GM23248 (cell line): ENCODE data around the gene CPLX3. TPM values are rescaled to one million over a fixed set of nuclear protein-coding genes. Genes with fewer than 3 reads are reported as not detected.

Experiments
- DNase-seq: peaks from one replicate; pipeline ENCODE4 v3.0.0-alpha.2; 2015
- H2AFZ ChIP-seq: fragments of 200-600 bp; sonication (generic); 2 replicates; pipeline ENCODE4 v1.6.1; 2016; ENCODE audit warnings: antibody characterized with exemption
- H3F3A ChIP-seq: fragments of 200-600 bp; sonication (generic); 2 replicates; pipeline ENCODE4 v1.6.1; 2016; ENCODE audit warnings: mild to moderate bottlenecking, antibody characterized with exemption, mixed run types; ENCODE audit not compliant: insufficient read depth
- H3K27ac ChIP-seq: fragments of 200-600 bp; sonication (generic); 2 replicates; pipeline ENCODE4 v1.5.1; 2016; ENCODE audit warnings: mild to moderate bottlenecking
- H3K27me3 ChIP-seq: fragments of 200-600 bp; sonication (generic); replicated peaks from 2 replicates; pipeline ENCODE4 v1.6.1; 2016; ENCODE audit warnings: mild to moderate bottlenecking; ENCODE audit not compliant: insufficient read depth
- H3K36me3 ChIP-seq: fragments of 200-600 bp; sonication (generic); 2 replicates; pipeline ENCODE4 v1.6.1; 2016; ENCODE audit warnings: low read depth, mild to moderate bottlenecking
- H3K4me1 ChIP-seq: fragments of 200-600 bp; sonication (generic); 2 replicates; pipeline ENCODE4 v1.6.1; 2016; ENCODE audit warnings: mild to moderate bottlenecking; ENCODE audit not compliant: insufficient read depth
- H3K4me2 ChIP-seq: fragments of 200-600 bp; sonication (generic); one replicate; pipeline ENCODE4 v1.6.1; 2016; ENCODE audit warnings: mild to moderate bottlenecking; ENCODE audit not compliant: unreplicated experiment
- H3K4me3 ChIP-seq: fragments of 200-600 bp; sonication (generic); 2 replicates; pipeline ENCODE4 v1.5.1; 2016; ENCODE audit warnings: mild to moderate bottlenecking
- H3K79me2 ChIP-seq: fragments of 200-600 bp; sonication (generic); 2 replicates; pipeline ENCODE4 v1.6.1; 2016; ENCODE audit warnings: mild to moderate bottlenecking; ENCODE audit not compliant: insufficient read depth
- H3K9ac ChIP-seq: fragments of 200-600 bp; sonication (generic); 2 replicates; pipeline ENCODE4 v1.6.1; 2016; ENCODE audit warnings: mild to moderate bottlenecking
- H3K9me2 ChIP-seq: fragments of 200-600 bp; sonication (generic); 2 replicates; pipeline ENCODE4 v1.6.1; 2016; ENCODE audit warnings: mixed run types, mild to moderate bottlenecking, moderate library complexity; ENCODE audit not compliant: insufficient read depth
- H3K9me3 ChIP-seq: fragments of 200-600 bp; sonication (generic); one replicate; pipeline ENCODE4 v1.6.1; 2017; ENCODE audit warnings: low read depth
- H4K20me1 ChIP-seq: fragments of 200-600 bp; sonication (generic); 2 replicates; pipeline ENCODE4 v1.6.0; 2016; ENCODE audit not compliant: insufficient read depth
- EZH2 ChIP-seq: fragments of 200-600 bp; sonication (generic); IDR thresholded peaks from 2 replicates; pipeline ENCODE4 v1.6.1; 2018; ENCODE audit warnings: antibody characterized with exemption, mild to moderate bottlenecking; ENCODE audit not compliant: insufficient read depth, poor library complexity, severe bottlenecking
- EZH2phosphoT487 ChIP-seq: fragments of 200-600 bp; sonication (generic); IDR thresholded peaks from 2 replicates; pipeline ENCODE4 v1.6.1; 2018; ENCODE audit warnings: antibody characterized with exemption, moderate library complexity, mild to moderate bottlenecking, low read depth; ENCODE audit not compliant: insufficient read depth
- WGBS, 2 experiments: methylation state at CpG; one replicate each; pipeline ENCODE4 v1.1.6; 2015 to 2017; ENCODE audit warnings: low lambda C conversion rate in 2 of 2, low coverage in 1 of 2; ENCODE audit errors: missing lambda C conversion rate in 2 of 2; 5-methylcytosine and 5-hydroxymethylcytosine counted together
- in situ Hi-C: fragments of 300-500 bp; cut with MboI; formaldehyde crosslinking; loops from 2 replicates; pipeline ENCODE4 v1.15.0; 2020
- polyA plus RNA-seq: library from polyadenylated mRNA; unstranded; fragments of >200 nt; fragmentation: Nextera tagmentation; extraction: Ambion mirVana; gene quantifications from 2 replicates; pipeline ENCODE4 v1.2.1, GENCODE V29; 2016
- total RNA-seq: library from RNA; depleted of rRNA; stranded (reverse); fragments of >200 nt; shearing (Covaris generic); gene quantifications from 2 replicates; pipeline ENCODE4 v1.2.3, GENCODE V29; 2014

Gene CPLX3
- total and polyA plus RNA-seq, 2 experiments from 2014 or later: not detected

DNA sequence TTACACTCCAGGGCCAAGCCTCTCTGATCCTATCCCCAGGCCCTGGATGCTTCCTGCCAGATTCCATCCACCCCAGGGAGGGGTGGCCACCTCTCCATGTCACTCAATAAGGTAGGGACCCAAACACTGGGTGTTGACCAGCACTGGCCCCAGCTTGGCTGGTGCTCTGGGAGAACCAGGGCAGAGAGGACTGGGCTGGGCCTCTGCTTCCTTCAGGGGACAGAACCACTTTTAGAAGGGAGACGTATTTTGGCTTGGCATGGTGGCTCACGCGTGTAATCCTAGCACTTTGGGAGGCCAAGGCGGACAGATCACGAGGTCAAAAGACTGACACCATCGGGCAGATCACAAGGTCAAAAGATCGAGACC lies 4.7 kb upstream of the CPLX3 start:
- DNase-seq: no peak
- no peaks in the 10 kb centered on the region for H3K9me3 ChIP-seq
- H3K9me2 ChIP-seq: no peaks in the 10 kb centered on the region
- H3K36me3 ChIP-seq: no peaks in the 10 kb centered on the region
- H3K27me3 ChIP-seq: peaks cover 6% of the 10 kb centered on the region
- in situ Hi-C loops: no loop called here
- WGBS, 2 experiments: 75 to 78% methylated on average over 7 of the region's 7 CpGs
- H3F3A ChIP-seq: no peaks in the 10 kb centered on the region
- no peak overlapping the region for H3K27ac ChIP-seq
- no peaks in the 10 kb centered on the region; the same call in 1 of the 2 replicates for H3K4me1 ChIP-seq
- H3K4me2 ChIP-seq: no peak overlapping the region
- TF ChIP-seq EZH2 (no peak), EZH2phosphoT487 (no peak)
- H2AFZ ChIP-seq: no peak overlapping the region
- H4K20me1 ChIP-seq: no peaks in the 10 kb centered on the region
- H3K79me2 ChIP-seq: no peaks in the 10 kb centered on the region
- H3K4me3 ChIP-seq: no peak overlapping the region
- no peak overlapping the region for H3K9ac ChIP-seq

DNA sequence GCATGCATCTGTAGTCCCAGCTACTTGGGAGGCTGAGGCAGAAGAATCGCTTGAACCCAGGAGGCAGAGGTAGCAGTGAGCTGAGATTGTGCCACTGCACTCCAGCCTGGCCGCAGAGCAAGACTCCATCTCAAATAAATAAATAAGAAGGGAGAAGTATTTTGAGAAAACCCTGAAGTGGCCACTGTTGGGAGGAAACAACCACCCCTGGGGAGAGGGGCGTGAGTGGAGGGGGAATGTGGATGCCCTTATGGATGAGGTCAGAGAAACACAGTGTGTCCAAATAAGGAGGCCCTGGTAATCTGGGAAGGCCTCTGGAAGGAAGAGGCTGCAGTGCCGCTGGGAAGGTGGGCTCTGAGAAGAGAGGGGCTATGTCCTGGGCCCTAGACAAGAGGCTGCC lies 4.2 kb upstream of the CPLX3 start:
- Histone ChIP-seq H3K27me3 (peaks cover 6% of the 10 kb centered on the region), H3K4me1 (no peaks in the 10 kb centered on the region; the same call in 1 of the 2 replicates), H3K9ac (no peak overlapping the region), H2AFZ (no peak overlapping the region), H3K4me2 (no peak overlapping the region), H3K27ac (no peak overlapping the region), H4K20me1 (no peaks in the 10 kb centered on the region), H3K79me2 (no peaks in the 10 kb centered on the region), H3K9me2 (no peaks in the 10 kb centered on the region), H3K4me3 (no peak overlapping the region), H3F3A (no peaks in the 10 kb centered on the region), H3K36me3 (no peaks in the 10 kb centered on the region), H3K9me3 (no peaks in the 10 kb centered on the region)
- TF ChIP-seq EZH2: no peak
- TF ChIP-seq EZH2phosphoT487: no peak
- in situ Hi-C loops: no loop called here
- 72 to 88% methylated on average over 4 of the region's 4 CpGs for WGBS, 2 experiments
- DNase-seq: no peak

DNA sequence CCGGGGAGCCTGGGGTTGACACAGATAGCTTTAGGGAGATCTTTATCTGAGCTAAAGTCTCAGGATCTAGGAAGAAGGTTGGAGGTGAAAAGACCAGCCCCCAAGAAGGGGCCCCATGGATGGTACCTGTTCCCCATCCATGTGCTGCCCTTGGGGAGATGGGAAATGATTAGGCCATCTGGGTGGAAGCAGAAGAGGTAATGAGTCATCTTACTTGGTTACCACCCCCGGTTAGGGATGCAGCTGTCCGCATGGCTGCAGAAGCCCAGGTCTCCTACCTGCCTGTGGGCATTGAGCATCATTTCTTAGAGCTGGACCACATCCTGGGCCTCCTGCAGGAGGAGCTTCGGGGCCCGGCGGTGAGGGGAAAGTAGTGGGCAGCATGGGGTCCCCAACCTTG lies 3.1 kb upstream of the CPLX3 start:
- H2AFZ ChIP-seq: no peak overlapping the region
- no peaks in the 10 kb centered on the region for H3K79me2 ChIP-seq
- H3K4me3 ChIP-seq: no peak overlapping the region
- peaks cover 6% of the 10 kb centered on the region for H3K27me3 ChIP-seq
- no peak for DNase-seq
- no peak for TF ChIP-seq EZH2
- no peak for TF ChIP-seq EZH2phosphoT487
- no peaks in the 10 kb centered on the region for H3K4me1 ChIP-seq
- H3K9me2 ChIP-seq: no peaks in the 10 kb centered on the region
- 39 to 49% methylated on average over 6 of the region's 6 CpGs for WGBS, 2 experiments
- H3K9ac ChIP-seq: no peak overlapping the region
- no peaks in the 10 kb centered on the region for H3K9me3 ChIP-seq
- no peaks in the 10 kb centered on the region for H3K36me3 ChIP-seq
- H3F3A ChIP-seq: no peaks in the 10 kb centered on the region
- no peak overlapping the region for H3K4me2 ChIP-seq
- in situ Hi-C loops: no loop called here
- no peak overlapping the region for H3K27ac ChIP-seq
- no peaks in the 10 kb centered on the region for H4K20me1 ChIP-seq

DNA sequence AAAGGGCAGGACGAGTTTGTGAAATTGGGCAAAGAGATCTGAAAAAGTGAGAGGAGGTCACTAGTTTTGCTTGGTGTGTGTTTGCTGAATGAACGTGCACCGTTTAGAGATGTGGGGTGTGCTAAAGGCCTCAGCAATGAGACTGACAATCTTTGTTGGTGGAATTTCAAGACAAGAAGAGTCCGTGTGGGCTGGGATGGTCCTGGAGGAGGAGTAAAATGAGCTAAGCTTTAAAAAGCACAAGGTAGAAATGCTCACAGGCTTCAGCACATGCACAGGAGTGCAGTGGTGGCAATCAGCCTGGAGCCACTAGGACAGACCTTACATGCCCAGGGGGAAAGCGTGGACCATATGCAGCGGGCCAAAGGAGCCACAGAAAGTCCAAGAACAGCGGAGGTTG lies 1.5 kb upstream of the CPLX3 start:
- no peaks in the 10 kb centered on the region for H3K36me3 ChIP-seq
- H3K27me3 ChIP-seq: peaks cover 6% of the 10 kb centered on the region
- no peaks in the 10 kb centered on the region for H3K9me3 ChIP-seq
- no peak overlapping the region for H3K4me3 ChIP-seq
- H3K9me2 ChIP-seq: no peaks in the 10 kb centered on the region
- H3K4me2 ChIP-seq: no peak overlapping the region
- no peaks in the 10 kb centered on the region for H3K79me2 ChIP-seq
- no peak overlapping the region for H2AFZ ChIP-seq
- H3K9ac ChIP-seq: no peak overlapping the region
- TF ChIP-seq EZH2phosphoT487: no peak
- no peak for TF ChIP-seq EZH2
- in situ Hi-C loops: no loop called here
- H3F3A ChIP-seq: 0 out of 2 replicates have a peak, but pooled peaks cover 4% of the 10 kb centered on the region
- H3K4me1 ChIP-seq: no peaks in the 10 kb centered on the region
- H3K27ac ChIP-seq: no peak overlapping the region
- DNase-seq: no peak
- H4K20me1 ChIP-seq: no peaks in the 10 kb centered on the region
- WGBS, 2 experiments: 46% methylated on average over 7 of the region's 7 CpGs

DNA sequence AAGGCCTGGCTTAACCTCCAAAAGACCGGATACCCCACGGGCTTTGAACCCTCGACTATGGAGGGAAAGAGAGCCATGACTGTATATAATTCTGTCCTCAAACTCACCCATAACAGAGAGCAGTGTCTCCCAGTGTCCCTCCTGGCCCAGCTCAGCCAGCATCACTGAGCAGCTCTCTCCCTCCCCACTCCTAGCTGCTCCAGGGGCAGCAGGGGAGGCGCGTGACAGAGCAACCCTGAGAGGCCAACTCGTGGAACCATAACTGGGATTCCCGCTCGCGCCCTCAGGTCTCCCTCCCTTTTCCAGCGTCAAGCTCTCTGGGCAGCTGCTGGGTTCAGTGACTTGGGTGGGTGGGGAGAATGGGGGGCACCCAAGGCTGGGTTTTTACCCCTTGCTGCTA lies 561 bp upstream of the CPLX3 start:
- H3K4me3 ChIP-seq: no peak overlapping the region
- in situ Hi-C loops: no loop called here
- no peak for TF ChIP-seq EZH2
- no peak for TF ChIP-seq EZH2phosphoT487
- H3K27ac ChIP-seq: no peak overlapping the region
- no peaks in the 10 kb centered on the region for H4K20me1 ChIP-seq
- peaks cover 6% of the 10 kb centered on the region for H3K27me3 ChIP-seq
- no peaks in the 10 kb centered on the region for H3K9me3 ChIP-seq
- DNase-seq: no peak
- no peaks in the 10 kb centered on the region for H3K36me3 ChIP-seq
- H3K4me1 ChIP-seq: no peaks in the 10 kb centered on the region
- no peaks in the 10 kb centered on the region for H3K79me2 ChIP-seq
- H3K4me2 ChIP-seq: no peak overlapping the region
- 51 to 53% methylated on average over 10 of the region's 10 CpGs for WGBS, 2 experiments
- no peaks in the 10 kb centered on the region for H3K9me2 ChIP-seq
- H3F3A ChIP-seq: 0 out of 2 replicates have a peak, but pooled peaks cover 4% of the 10 kb centered on the region
- no peak overlapping the region for H2AFZ ChIP-seq
- H3K9ac ChIP-seq: no peak overlapping the region
